T1000 (cell line): ENCODE results near the gene LRIF1.
A peak's percentile ranks its signal among the peaks of the same experiment; 100 is the strongest.
"Not testable (repeated sequence)": the region's sequence is repeated elsewhere in the genome, so short reads cannot be mapped to it uniquely, and the experiment has no call there.

Source experiments
- DNase-seq: peaks from one replicate; lab custom pipeline; 2025; ENCODE audit warnings: mixed read lengths; lab: John Stamatoyannopoulos, UW

LRIF1 gene, protein sequence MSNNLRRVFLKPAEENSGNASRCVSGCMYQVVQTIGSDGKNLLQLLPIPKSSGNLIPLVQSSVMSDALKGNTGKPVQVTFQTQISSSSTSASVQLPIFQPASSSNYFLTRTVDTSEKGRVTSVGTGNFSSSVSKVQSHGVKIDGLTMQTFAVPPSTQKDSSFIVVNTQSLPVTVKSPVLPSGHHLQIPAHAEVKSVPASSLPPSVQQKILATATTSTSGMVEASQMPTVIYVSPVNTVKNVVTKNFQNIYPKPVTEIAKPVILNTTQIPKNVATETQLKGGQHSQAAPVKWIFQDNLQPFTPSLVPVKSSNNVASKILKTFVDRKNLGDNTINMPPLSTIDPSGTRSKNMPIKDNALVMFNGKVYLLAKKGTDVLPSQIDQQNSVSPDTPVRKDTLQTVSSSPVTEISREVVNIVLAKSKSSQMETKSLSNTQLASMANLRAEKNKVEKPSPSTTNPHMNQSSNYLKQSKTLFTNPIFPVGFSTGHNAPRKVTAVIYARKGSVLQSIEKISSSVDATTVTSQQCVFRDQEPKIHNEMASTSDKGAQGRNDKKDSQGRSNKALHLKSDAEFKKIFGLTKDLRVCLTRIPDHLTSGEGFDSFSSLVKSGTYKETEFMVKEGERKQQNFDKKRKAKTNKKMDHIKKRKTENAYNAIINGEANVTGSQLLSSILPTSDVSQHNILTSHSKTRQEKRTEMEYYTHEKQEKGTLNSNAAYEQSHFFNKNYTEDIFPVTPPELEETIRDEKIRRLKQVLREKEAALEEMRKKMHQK

DNA sequence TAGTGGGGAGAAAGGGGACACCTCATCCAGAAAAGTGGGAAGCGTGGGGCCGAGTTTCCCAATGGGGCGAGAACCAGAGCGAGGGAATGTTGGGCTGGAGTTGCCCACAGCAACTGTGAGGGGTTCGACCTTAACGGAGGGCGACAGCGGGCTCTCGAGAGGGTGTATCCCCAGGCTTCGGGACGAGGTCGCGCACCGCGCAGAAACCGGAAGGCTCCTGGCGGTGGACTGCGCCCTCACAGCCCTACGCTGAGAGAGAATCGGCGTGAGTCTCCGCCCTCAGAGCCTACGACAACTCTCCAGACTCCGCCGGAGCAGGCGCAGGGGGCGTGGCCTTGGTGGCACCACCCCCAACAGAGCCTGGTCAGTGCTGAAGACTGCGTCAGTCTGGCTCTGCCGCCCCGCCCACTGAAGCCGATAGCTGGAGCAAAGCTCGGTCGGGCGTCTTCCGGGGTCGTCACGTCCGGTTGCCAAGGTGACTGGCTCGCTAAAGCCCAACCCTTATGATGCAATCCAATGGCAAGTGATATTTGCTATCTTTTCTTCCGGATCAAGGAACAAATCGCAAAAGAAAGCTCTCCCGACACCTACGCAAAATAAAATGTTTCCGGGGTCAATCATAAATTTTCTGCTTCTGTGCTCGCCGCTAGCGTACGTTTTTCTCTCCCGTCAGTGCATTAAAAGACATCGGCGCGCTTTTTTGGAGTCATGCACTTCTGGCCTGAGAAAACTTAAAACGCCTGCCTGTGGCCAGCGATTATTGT is at the start of gene LRIF1:
Gene LRIF1, minus strand, starts transcription at position 232 of the 764 bp plus-strand sequence. CDS start 234 bp downstream, outside the sequence.
- DNase-seq = peak; percentile 99

DNA sequence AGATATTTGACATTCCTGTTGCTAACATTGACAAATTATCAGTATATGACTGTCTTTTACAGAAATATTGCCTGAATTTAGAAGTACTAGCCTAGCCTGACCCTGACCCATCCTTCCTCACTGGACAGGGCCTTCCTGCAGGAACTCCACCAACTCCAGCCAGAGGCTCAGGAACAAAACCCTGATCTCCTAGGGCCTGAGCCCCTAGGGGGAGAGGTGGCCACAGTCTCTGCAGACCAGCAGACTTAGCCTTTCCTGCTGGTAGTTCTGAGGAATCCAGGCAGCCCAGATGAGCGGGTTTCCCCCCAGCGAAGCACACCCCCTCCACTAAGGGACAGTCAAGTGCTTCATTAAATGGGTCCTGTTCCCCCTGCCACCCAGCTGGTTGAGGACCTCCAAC is 44.3 kb upstream of the LRIF1 start:
- no peak for DNase-seq

DNA sequence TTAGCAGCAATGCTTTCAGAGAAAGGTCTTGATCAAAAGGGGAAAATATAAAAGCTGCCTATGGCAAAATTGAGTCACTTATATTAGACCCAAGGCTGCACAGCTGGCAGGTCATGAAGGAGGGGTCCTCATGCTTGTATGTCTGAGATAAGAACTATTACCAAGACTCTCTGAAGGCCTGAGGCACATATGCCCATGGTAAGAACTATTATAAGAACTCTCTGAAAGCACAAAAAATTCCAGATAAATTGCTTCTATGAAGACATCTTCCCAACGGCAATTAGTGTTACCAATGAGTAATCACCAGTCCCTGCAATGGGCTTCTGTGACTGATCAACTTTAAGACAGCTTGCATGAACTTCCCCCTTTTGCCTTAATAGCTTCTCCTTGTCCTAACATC is 42.8 kb upstream of the LRIF1 start:
- DNase-seq = no peak

DNA sequence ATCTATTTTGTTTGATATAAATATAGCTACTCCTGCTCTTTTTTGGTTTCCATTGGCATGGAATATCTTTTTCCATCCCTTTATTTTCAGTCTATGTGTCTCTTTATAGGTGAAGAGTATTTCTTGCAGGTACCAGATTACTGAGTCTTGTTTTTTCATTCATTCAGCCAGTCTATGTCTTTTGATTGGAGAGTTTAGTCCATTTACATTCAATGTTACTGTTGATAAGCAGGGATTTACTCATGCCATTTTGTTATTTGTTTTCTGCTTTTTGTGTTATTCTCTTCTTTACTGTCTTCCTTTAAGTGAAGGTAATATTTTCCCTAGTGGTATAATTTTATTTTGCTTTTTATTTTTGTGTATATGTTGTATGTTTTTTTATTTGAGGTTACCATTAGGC is 35.9 kb upstream of the LRIF1 start:
- DNase-seq = not testable (repeated sequence)

DNA sequence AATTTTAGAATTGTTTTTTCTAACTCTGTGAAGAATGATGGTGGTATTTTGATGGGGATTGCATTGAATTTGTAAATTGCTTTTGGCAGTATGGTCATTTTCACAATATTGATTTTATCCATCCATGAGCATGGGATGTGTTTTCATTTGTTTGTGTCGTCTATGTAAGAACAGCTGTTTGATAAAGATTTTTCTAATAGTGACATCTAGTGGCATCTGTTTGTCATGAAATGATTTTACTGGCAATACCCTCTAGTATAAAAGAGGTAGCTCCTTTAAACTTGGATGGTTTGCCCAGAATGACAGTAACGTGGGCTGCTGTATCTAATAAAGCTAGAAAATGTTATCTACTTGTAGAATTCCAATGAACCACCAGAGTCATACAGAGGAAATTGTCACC is 28.6 kb upstream of the LRIF1 start:
- DNase-seq = not testable (repeated sequence)

DNA sequence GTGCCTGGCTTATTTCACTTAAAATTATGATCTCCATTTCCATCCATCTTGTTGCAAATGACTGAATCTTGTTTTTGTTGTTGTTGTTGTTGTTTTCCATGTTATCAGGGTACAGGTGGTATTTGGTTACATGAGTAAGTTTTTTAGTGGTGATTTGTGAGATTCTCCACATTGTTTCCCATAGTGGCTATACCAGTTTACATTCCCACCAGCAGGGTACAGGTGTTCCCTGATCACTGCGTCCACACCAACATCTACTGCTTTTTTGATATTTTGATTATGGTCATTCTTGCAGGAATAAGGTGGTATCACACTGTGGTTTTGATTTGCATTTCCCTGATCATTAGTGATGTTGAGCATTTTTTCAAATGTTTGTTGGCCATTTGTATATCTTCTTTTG is 27.6 kb upstream of the LRIF1 start:
- DNase-seq = not testable (repeated sequence)

DNA sequence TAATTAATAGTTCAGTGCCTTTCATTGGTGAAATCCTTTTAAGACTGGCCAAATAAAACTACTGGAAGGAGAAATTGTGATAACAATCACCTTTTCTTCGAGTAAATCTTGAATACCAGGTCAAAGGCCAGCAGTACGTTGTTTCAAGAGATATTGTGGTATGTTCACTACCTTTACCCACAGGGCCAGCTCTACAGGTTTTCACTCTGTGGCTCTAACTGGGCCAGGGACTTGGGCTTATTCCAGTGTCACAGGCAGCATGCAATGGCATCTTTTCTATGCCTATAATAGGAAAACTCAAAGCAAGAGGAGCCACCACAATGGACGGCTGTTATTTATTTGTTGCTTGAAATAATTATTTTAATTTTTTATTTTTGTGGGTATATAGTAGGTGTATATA is 26.8 kb upstream of the LRIF1 start:
- DNase-seq = no peak

DNA sequence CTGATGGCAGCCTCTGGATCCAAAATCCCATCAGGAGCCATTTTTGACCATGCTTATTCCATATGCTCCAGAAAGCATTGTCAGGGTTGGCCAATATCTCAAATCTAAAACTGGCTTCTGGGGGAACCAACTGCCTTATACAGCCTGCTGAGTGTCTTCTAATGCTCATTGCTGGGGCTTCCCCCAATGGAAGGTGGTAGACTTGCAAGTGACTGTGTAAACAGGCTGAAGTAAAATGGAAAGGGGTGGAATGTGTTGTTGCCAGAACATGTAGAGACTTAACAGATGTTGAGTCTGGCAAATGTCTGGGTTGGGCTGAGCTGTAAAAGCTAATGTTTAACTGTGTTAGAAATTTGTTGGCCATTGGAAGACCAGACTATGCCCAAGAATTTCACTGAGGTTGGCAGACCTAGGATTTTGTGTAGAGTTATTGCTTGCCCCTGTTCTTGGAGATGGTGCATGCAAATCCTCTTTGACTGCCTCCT is 22.7 kb upstream of the LRIF1 start:
- no peak for DNase-seq

DNA sequence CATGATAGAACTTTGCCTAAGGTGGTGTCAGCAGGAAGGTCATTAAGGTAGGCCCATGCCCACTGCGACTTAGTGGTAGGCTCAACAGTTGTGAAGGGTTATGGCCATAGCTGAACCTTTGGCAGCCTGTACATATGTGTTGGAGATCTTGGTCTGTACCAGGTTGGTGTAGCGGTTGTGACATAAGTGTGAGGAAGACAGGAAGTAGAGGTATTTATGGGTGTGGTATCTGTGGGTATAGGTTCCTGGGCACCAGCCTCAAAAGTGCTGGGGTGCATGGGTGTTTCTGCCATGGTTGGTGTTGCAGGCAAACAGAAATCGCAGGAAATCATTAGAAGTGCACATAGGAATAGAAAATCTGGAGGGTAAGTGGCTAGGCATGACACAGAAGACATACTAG is 18.6 kb upstream of the LRIF1 start:
- no peak for DNase-seq

DNA sequence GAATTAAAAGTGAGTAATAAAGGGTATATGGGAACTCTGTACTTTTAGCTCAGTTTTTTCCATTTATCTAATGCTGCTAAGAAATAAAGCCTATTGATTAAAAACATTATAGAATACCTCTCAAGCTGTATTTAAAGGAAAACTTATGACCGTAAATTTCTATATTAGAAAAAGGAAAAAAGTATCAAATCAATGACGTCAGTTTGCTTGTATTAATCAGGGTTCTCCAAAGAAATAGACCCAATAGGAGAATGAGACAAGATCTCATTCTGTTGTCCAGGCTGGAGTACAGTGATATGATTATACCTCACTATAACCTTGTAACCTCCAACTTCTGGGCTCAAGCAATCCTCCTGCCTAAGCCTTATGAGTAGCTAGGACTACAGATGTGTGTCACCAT is 15.4 kb upstream of the LRIF1 start:
- DNase-seq = no peak

DNA sequence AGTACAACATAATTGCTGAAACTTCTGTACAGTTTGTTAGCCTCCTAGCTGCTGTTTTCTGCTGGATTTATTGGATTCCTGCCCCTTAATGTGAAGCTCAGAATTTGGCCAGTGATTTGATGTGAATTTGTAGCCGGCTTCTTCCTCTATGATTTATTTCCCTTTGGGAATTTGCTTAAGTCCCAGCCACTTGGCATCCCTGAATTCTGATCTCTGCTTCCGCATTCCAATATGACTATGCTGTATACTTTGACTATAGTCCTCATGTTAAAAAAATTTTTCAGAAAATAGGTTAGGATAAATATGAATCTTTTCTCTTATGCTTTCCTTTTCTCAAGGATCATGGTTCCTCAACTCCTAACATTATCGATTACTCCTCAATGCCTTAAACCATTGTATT is 12.4 kb upstream of the LRIF1 start:
- DNase-seq = no peak

DNA sequence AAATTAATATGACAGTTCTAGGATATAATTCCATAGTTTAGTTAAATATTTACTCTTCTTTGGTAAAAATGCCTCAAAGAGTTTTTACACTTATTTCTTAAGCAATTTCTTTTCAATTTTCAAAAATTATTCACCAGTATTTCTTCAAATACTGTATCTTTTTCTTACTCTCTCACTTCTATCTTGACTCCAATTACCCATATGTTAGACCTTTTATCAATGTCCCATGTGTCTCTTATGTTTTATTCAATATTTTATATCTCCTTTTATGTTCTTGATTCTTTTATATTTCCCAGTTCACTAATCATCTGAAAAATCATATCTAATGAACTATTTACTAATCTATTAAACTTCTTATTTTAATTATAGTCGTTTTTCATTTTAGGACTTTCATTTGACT is 11.5 kb upstream of the LRIF1 start:
- DNase-seq = no peak

DNA sequence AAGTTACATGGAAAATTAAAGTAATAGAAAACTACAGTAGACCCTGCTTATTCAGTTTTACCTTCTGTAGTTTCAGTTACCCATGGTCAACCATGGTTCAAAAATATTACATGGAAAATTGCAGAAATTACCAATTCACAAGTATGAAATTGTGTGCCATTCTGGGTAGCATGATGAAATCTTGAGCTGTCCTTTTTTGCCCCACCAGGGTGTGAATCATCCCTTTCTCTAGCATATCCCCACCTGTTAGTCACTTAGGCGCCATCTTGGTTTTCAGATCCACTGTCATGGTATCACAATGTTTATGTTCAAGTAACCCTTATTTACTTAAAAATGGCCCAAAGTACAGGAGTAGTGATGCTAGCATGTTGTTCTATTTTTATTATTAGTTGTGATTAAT is 3.5 kb upstream of the LRIF1 start:
- no peak for DNase-seq

DNA sequence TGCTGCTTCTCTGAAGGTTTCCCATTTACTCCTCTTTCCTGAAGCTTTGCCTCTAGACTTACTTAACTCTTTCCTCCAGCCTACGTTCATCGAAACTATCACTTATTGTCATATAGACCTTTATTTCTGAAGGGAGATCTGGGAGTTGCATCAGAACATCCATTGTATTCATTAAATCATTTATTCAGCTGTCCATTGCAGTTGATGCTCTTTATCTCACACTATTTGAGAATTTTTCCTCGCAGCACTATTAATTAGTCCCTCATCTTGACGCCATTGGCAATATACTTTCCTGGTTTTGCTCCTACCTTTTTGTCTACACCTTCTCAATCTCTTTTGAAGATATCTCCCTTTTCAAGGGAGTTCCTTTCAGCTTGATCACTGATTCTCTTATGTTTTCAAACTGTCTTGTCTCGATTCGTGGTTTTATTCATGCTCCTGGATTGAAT is 757 bp upstream of the LRIF1 start:
- no peak for DNase-seq

DNA sequence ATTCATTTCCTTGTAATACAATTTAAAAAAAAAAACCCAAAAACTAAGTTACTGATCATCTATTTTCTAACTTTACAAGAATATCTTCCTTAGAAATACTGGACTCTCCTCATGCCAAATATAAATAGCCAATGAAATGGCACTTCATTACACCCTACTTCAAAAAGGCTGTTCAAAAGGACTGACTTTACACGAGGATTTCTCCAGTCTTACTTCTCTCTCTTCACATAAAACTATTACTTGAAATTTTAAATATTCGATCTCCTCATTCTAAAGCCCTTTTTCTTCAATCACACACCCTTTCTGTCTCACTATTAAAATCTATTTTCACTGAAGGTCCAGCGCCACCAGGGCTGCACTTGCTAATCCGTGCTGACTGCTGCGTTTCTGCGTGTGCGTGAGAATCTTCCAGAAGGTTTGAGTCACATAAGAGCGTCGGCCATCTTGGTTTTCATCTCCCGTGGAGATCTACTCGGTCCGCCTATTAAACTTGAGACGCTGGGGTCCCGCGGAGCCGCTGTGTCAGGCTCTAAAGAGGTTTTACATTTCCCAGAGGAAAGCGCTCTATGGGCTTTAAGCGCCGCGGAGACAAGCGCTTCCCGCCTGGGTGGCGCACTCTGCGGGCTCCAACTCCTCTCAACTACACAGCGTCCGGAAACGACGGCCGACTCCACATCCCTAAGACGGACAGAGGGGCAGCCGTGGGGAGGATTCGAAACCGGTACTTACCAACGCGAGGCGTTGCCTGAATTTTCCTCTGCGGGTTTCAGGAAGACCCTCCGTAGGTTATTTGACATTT is 631 bp downstream of the LRIF1 start:
- DNase-seq = peak; percentile 55

DNA sequence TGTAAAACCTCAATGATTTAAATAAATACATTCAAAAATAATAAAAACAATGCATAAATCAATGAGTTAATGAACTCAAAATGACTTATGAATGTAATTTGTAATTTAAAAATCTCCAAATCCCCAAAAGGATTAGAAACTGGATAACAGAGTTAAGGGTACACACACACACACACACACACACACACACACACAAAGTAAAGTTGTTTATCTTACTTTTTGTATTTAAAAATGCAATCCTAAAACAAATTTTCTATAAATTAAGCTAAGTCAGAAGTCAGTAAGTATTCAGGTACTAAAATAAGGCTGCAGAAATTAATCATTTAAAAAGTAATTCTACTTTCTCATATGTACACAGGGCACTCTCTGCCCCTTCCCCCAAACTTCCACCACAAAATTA is 1.8 kb downstream of the LRIF1 start:
- DNase-seq = no peak

DNA sequence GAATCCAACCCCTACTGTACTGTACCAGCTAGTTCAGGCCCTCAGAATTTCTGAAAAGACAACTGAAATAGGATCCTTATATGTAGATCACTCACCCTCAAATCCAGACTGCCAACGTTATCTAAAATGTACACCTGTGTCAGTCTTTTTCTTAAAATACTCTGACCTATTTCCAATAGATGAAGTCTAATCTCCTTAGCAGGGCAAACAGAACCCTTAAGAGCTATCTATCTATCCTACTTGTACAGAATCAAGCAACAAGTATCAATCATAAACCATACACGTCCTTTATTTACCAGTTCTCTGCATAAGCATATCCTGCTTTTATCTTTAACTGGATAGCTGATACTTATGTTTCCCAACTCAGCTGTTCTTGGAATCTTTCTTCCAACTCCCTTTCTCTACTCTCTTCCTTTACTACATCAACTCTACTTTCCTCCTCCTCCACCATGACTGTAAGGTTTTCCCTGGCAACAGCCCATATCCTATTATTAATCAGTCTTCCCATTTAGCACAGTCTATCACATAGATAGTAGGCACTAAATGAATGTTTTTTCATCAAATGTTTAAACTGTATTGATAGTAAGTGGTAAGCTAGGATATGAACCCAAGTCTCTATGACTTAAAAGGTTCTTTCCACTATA is 2.8 kb downstream of the LRIF1 start:
- DNase-seq = no peak

DNA sequence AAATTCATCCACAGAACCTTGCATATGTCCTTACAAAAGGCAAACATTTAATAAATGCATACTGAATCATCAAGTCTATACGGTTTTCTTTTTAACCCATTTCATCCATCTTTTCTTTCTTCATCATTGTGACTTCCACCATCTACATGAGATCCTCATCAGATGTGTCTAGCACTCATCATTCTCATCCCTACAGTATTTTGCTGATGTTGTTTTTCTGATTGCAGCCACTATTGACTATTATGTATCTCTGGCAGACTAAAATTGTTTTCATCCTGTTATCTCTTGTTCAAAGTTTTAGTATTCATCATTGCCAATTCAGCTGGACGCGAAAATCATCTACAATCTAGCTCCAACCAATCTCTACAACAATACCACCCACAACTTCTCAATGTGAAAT is 5.9 kb downstream of the LRIF1 start:
- DNase-seq = no peak

DNA sequence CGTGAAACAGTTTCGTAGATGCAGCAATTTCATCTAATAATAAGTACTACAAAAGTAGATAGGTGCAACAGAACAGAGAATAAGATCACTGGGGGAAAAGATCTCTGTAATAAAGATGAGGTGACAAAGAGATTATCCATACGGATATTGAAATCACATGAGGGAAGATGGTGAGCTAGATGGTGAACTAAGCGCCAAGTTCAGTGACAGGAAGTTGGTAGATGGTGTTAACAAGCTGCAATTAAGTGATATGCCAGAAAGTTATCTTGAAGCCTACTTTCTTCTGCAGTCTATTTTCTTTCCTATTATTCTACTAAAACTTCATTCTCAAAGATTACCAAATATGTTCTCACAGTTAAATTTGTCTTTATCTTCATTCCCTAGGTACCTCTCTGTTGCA is 7.1 kb downstream of the LRIF1 start:
- DNase-seq = no peak

DNA sequence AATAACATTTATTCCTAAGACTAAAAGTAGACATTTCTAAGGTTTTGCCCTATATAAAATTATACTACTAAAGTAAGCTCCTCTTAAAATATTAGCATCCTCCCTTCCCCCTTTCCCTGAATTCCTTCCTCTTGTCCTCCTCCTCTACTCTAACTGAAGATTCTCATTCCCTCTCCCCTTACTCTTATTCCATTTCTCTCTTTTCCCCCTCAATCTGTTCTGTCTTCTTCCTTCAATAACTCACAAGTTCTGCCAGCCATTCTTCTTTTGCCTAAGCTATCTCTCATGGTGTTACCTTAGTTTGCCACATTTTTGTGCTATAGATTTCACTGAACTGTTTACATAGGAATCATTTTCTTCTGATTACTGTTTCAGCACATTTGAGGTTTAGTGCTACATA is 10.7 kb downstream of the LRIF1 start:
- DNase-seq = no peak

DNA sequence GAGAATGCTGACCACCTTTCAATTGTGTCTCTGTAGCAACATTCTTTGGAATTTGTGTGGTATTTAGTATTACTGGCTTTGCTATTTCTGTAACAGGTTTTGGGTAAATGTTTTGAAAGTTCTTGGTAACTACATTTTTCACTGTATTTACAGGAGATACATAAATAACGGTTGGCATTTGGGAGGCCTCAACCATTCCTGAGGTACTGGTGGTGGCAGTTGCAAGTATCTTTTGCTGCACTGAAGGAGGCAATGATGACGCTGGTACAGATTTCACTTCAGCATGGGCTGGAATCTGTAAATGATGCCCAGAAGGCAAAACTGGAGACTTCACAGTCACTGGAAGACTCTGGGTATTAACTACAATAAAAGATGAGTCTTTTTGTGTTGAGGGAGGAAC is 11.7 kb downstream of the LRIF1 start:
- no peak for DNase-seq
